Mononuclear cell (primary cell): Measurements from ENCODE around the gene HUS1. TPM values are rescaled to one million over a fixed set of nuclear protein-coding genes. Genes with fewer than 3 reads are reported as not detected.
"Not testable (repeated sequence)": the region's sequence is repeated elsewhere in the genome, so short reads cannot be mapped to it uniquely, and the experiment has no call there.

Experiments
- H3K27me3 ChIP-seq: 2 replicates; pipeline ENCODE4 v1.6.0; 2011; ENCODE audit warnings: low read length, control low read depth; ENCODE audit not compliant: insufficient read depth
- H3K4me1 ChIP-seq: 2 replicates; pipeline ENCODE4 v1.5.1; 2011; ENCODE audit warnings: mild to moderate bottlenecking, low read length, control low read depth; ENCODE audit not compliant: insufficient read depth
- H3K4me3 ChIP-seq: 2 replicates; pipeline ENCODE4 v1.5.1; 2011; ENCODE audit warnings: mild to moderate bottlenecking, low read length, moderate library complexity
- H3K9me3 ChIP-seq: 2 replicates; pipeline ENCODE4 v1.5.1; 2011; ENCODE audit warnings: low read depth, mild to moderate bottlenecking, control low read depth, low read length
- total RNA-seq: library from RNA; depleted of rRNA; stranded (reverse); fragments of >200 nt; gene quantifications from one replicate; pipeline ENCODE4 v1.2.3, GENCODE V29; 2012

Gene HUS1
- total RNA-seq = 45.7 TPM

- Histone ChIP-seq H3K27me3 (no peaks in the 10 kb centered on the region), H3K9me3 (no peaks in the 10 kb centered on the region), H3K4me3 (peak within 1 kb of the TSS; percentile 65), H3K4me1 (peaks cover 14% of the 10 kb centered on the region)
Measured at GRCh38 chr7:47979145-47979831, at the start of gene HUS1. Gene HUS1, minus strand, starts transcription at chr7:47979615. Its CDS starts 96 bp downstream, at chr7:47979519.

- peaks cover 5% of the 10 kb centered on the region for H3K9me3 ChIP-seq
- H3K27me3 ChIP-seq = peaks cover 63% of the 10 kb centered on the region
- no peaks in the 10 kb centered on the region for H3K4me1 ChIP-seq
- no peak within 1 kb of the TSS for H3K4me3 ChIP-seq
Measured at GRCh38 chr7:48028938-48029337, 49.5 kb upstream of the HUS1 start, which contains the start of gene SUN3. Gene SUN3, minus strand, starts transcription at chr7:48029107. Its CDS starts 169 bp downstream, at chr7:48028938.

- peaks cover 18% of the 10 kb centered on the region for H3K9me3 ChIP-seq
- H3K4me1 ChIP-seq = no peaks in the 10 kb centered on the region
- H3K27me3 ChIP-seq = peaks cover 40% of the 10 kb centered on the region
- no peak overlapping the region for H3K4me3 ChIP-seq
Measured at GRCh38 chr7:48025624-48026023, 46.2 kb upstream of the HUS1 start.

GRCh38 chr7:48017674-48018073 lies 38.3 kb upstream of the HUS1 start:
- Histone ChIP-seq H3K9me3 (peaks cover 11% of the 10 kb centered on the region), H3K4me3 (no peak overlapping the region), H3K4me1 (no peaks in the 10 kb centered on the region), H3K27me3 (peaks cover 17% of the 10 kb centered on the region)

GRCh38 chr7:48016641-48017040 lies 37.2 kb upstream of the HUS1 start:
- H3K4me1 ChIP-seq = peaks cover 5% of the 10 kb centered on the region

GRCh38 chr7:48011951-48012350 lies 32.5 kb upstream of the HUS1 start:
- Histone ChIP-seq H3K4me3 (no peak overlapping the region), H3K27me3 (no peaks in the 10 kb centered on the region), H3K9me3 (no peaks in the 10 kb centered on the region), H3K4me1 (peaks cover 11% of the 10 kb centered on the region)

More at GRCh38 chr7:48016641-48017040, 37.2 kb upstream of the HUS1 start:
- H3K9me3 ChIP-seq = peaks cover 11% of the 10 kb centered on the region
- H3K27me3 ChIP-seq = peaks cover 17% of the 10 kb centered on the region
- H3K4me3 ChIP-seq = no peak overlapping the region

- Histone ChIP-seq H3K27me3 (no peaks in the 10 kb centered on the region), H3K4me3 (no peak overlapping the region), H3K4me1 (peaks cover 11% of the 10 kb centered on the region), H3K9me3 (no peaks in the 10 kb centered on the region)
Measured at GRCh38 chr7:48011323-48011722, 31.9 kb upstream of the HUS1 start.

GRCh38 chr7:48009954-48010353 lies 30.5 kb upstream of the HUS1 start:
- Histone ChIP-seq H3K4me3 (no peak overlapping the region), H3K9me3 (no peaks in the 10 kb centered on the region), H3K4me1 (peaks cover 11% of the 10 kb centered on the region), H3K27me3 (no peaks in the 10 kb centered on the region)

- Histone ChIP-seq H3K4me3 (no peak overlapping the region), H3K27me3 (no peaks in the 10 kb centered on the region), H3K4me1 (peaks cover 11% of the 10 kb centered on the region), H3K9me3 (no peaks in the 10 kb centered on the region)
Measured at GRCh38 chr7:48009257-48009656, 29.8 kb upstream of the HUS1 start.

GRCh38 chr7:48006866-48007265 lies 27.5 kb upstream of the HUS1 start:
- Histone ChIP-seq H3K4me3 (no peak overlapping the region), H3K4me1 (peaks cover 8% of the 10 kb centered on the region), H3K9me3 (no peaks in the 10 kb centered on the region), H3K27me3 (no peaks in the 10 kb centered on the region)

GRCh38 chr7:48004638-48005037 lies 25.2 kb upstream of the HUS1 start:
- H3K4me1 ChIP-seq = no peaks in the 10 kb centered on the region
- H3K9me3 ChIP-seq = no peaks in the 10 kb centered on the region
- no peaks in the 10 kb centered on the region for H3K27me3 ChIP-seq
- H3K4me3 ChIP-seq = no peak overlapping the region

GRCh38 chr7:48004032-48004431 lies 24.6 kb upstream of the HUS1 start:
- H3K9me3 ChIP-seq = no peaks in the 10 kb centered on the region
- H3K4me3 ChIP-seq = no peak overlapping the region
- H3K4me1 ChIP-seq = no peaks in the 10 kb centered on the region
- no peaks in the 10 kb centered on the region for H3K27me3 ChIP-seq

- not testable (repeated sequence) for H3K27me3 ChIP-seq, H3K4me3 ChIP-seq, H3K4me1 ChIP-seq, H3K9me3 ChIP-seq
Measured at GRCh38 chr7:48000164-48000563, 20.7 kb upstream of the HUS1 start.

GRCh38 chr7:47999413-47999812 lies 20.0 kb upstream of the HUS1 start:
- no peaks in the 10 kb centered on the region for H3K27me3 ChIP-seq
- no peaks in the 10 kb centered on the region for H3K9me3 ChIP-seq
- no peak overlapping the region for H3K4me3 ChIP-seq
- H3K4me1 ChIP-seq = no peaks in the 10 kb centered on the region

GRCh38 chr7:47992446-47992845 lies 13.0 kb upstream of the HUS1 start:
- Histone ChIP-seq H3K9me3 (no peaks in the 10 kb centered on the region), H3K27me3 (no peaks in the 10 kb centered on the region), H3K4me1 (peaks cover 13% of the 10 kb centered on the region), H3K4me3 (peak overlapping the region; percentile 50)

GRCh38 chr7:47991741-47992311 lies 12.4 kb upstream of the HUS1 start:
- Histone ChIP-seq H3K4me3 (peak overlapping the region; percentile 50), H3K4me1 (peaks cover 13% of the 10 kb centered on the region), H3K27me3 (no peaks in the 10 kb centered on the region), H3K9me3 (no peaks in the 10 kb centered on the region)
